WTC11 (cell line): ENCODE measurements around the gene UBE2K.
"Not testable (repeated sequence)": the region's sequence is repeated elsewhere in the genome, so short reads cannot be mapped to it uniquely, and the experiment has no call there.

Source experiments
- CREB1 ChIP-seq: sonication (generic); formaldehyde crosslinking; IDR thresholded peaks from 2 replicates; pipeline ENCODE4 v1.8.0; 2023; ENCODE audit warnings: mild to moderate bottlenecking, missing genetic modification reagents
- NR2C2 ChIP-seq: sonication (generic); formaldehyde crosslinking; IDR thresholded peaks from 2 replicates; pipeline ENCODE4 v1.8.0; 2022; ENCODE audit warnings: mild to moderate bottlenecking, missing genetic modification reagents
- TF ChIP-seq, protein P1 (sequence below): sonication (generic); formaldehyde crosslinking; IDR thresholded peaks from 2 replicates; pipeline ENCODE4 v1.8.0; 2023; ENCODE audit warnings: missing genetic modification reagents, mild to moderate bottlenecking, borderline replicate concordance

DNA sequence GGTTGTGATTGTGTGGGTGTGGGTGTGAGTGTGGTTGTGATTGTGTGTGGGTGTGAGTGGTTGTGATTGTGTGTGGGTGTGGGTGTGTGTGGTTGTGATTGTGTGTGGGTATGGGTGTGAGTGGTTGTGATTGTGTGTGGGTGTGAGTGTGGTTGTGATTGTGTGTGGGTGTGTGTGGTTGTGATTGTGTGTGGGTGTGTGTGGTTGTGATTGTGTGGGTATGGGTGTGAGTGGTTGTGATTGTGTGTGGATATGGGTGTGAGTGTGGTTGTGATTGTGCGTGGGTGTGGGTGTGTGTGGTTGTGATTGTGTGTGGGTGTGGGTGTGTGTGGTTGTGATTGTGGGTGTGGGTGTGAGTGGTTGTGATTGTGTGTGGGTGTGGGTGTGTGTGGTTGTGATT lies 115.1 kb downstream of the UBE2K start:
- TF ChIP-seq CREB1, NR2C2 (CRISPR knock-in tag): not testable (repeated sequence)
- TF ChIP-seq, protein P1, sequence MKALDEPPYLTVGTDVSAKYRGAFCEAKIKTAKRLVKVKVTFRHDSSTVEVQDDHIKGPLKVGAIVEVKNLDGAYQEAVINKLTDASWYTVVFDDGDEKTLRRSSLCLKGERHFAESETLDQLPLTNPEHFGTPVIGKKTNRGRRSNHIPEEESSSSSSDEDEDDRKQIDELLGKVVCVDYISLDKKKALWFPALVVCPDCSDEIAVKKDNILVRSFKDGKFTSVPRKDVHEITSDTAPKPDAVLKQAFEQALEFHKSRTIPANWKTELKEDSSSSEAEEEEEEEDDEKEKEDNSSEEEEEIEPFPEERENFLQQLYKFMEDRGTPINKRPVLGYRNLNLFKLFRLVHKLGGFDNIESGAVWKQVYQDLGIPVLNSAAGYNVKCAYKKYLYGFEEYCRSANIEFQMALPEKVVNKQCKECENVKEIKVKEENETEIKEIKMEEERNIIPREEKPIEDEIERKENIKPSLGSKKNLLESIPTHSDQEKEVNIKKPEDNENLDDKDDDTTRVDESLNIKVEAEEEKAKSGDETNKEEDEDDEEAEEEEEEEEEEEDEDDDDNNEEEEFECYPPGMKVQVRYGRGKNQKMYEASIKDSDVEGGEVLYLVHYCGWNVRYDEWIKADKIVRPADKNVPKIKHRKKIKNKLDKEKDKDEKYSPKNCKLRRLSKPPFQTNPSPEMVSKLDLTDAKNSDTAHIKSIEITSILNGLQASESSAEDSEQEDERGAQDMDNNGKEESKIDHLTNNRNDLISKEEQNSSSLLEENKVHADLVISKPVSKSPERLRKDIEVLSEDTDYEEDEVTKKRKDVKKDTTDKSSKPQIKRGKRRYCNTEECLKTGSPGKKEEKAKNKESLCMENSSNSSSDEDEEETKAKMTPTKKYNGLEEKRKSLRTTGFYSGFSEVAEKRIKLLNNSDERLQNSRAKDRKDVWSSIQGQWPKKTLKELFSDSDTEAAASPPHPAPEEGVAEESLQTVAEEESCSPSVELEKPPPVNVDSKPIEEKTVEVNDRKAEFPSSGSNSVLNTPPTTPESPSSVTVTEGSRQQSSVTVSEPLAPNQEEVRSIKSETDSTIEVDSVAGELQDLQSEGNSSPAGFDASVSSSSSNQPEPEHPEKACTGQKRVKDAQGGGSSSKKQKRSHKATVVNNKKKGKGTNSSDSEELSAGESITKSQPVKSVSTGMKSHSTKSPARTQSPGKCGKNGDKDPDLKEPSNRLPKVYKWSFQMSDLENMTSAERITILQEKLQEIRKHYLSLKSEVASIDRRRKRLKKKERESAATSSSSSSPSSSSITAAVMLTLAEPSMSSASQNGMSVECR (CRISPR knock-in tag), result not testable (repeated sequence)
